NCI-H1694 (cell line): Measurements from ENCODE around the gene PRPF38A.
"Not testable (repeated sequence)": the region's sequence is repeated elsewhere in the genome, so short reads cannot be mapped to it uniquely, and the experiment has no call there.

ENCODE experiments used
- DNase-seq: peaks from one replicate; lab custom pipeline; 2025; lab: John Stamatoyannopoulos, UW

The PRPF38A gene

GRCh38 chr1:52404116-52404974 is at the start of gene PRPF38A, which contains the start of gene ORC1:
TSS of gene PRPF38A (plus strand) at chr1:52404602. CDS start at chr1:52404750, 148 bp downstream.
TSS of gene ORC1 (minus strand) at chr1:52404423. CDS start at chr1:52402223, 2,200 bp downstream.
- peak; percentile 98 for DNase-seq

GRCh38 chr1:52355436-52355835 is 49.0 kb upstream of the PRPF38A start:
- no peak for DNase-seq

DNA sequence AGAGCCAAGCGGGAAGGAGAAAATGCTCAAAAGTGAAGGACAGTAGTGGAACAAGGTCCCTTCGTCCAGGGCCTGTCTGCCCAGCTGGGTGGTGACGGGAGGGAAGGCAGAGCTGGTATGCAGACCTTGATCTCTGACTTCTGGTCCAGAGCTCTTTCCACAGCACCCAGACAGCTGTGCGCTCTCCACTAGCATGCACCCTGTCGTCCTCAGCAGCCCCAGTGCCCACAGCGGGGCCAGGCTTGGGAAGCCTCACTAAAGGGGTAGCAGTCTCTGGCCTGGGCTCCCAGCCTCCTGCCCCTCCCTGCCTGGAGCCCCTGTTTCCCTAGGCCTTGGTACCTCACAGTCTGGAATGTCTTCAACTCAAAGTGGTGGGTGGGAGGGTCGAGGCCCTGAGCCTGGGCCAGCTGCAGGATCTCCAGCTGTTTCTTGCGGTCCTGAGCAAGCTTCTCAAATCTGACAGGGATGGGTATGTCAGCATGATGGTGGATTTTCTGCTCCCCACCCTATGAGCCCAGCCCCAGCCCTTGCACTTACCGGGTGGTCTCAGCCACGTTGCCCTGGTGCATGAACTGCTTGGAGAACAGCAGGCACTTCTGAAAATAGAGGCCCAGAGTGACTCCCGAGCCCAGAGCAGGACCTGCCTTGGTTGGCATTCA is 48.4 kb upstream of the PRPF38A start:
- no peak for DNase-seq

GRCh38 chr1:52356818-52357355 is 47.5 kb upstream of the PRPF38A start:
- DNase-seq = no peak

DNA sequence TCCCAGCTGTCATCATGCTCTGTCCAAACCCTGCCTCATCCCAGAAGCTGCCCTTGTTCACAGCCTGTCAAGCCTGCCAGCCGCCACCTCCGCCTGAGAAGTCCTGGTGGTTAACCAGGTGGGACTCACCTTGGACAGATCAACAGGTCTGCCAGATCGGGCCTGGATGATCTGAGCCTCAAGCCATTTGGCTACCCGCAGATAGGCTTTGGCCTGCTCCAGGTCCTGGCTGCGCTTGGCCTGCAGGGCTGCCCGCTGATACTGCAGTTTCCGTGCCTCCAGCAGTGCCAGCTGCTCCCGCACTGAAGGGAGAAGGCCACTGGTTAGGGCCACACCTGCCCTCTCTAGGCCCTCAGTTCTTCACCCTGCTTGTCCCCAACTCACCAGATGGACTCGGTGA is 47.0 kb upstream of the PRPF38A start:
- DNase-seq = no peak

GRCh38 chr1:52358851-52359497 is 45.4 kb upstream of the PRPF38A start:
- DNase-seq = no peak

GRCh38 chr1:52359676-52360594 is 44.5 kb upstream of the PRPF38A start:
- no peak for DNase-seq

GRCh38 chr1:52360595-52360968 is 43.8 kb upstream of the PRPF38A start:
- DNase-seq = no peak

DNA sequence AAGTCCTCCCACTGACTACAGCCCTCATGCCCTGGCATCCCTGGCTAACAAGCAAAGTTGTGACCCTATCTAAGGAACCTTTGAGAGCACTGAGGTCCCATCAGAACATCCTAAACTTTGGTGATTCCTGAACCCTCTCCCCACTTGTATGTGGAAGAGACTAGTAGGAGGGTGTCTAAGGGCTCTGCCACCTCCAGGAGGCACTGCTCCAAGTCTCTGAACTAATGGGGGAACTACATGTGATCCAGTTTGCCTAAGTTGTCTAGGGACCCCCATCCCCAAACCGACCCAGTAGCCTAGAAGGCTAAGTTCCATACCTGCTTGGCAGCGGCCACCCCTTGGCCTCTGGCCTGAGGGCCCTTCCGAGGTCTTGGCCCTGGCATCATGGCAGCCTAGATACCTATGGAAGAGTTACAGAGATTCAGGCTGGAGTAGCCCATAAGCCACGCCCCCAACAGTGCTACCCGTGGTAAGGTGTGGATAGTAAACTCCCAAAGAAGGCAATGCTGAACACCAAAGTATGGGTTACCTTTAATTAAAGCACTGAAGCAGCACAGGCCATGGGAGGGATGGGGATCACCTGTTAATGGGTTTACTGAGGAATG is 40.1 kb upstream of the PRPF38A start:
- DNase-seq = no peak

GRCh38 chr1:52365071-52365745 is 39.2 kb upstream of the PRPF38A start:
- DNase-seq = no peak

DNA sequence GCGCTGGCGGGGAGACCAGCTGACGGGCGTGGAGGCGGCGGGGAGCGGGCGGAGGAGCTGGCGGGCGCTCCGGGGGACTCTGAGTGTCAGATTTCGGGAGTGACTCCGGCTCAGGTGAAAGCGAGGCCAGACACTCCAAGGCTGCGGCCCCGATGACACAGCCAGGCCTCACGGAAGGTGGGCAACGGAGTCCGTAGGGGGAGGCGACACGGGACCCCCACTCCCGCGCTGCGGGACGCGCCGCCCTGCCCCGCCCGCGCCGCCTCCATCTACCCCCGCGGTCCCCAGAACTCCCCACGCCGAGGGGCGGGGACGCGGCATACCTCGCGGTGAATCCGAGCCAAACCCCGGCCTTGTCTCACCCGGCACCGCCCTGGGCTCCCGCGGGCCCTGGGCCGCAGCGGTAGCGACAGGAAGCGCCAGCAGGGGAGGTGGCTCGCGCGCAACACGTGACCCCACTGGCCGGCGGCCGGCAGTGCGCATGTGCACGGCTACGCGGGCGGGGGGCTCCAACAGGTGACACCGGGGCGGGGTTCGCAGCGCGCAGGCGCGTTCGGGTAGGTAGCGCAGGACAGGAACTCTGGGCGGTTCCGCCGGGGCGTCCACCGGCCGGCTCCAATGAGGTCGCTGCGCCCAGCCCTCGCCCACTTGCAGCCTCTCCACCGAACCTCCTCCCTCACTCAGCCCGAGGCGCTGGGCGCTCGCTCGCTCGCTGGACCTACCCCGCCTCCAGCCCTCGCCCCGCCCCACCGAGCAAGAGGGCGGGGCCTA is 38.5 kb upstream of the PRPF38A start, which contains the start of gene CC2D1B:
Gene CC2D1B (minus strand): TSS at position 460 of the 771 bp plus-strand sequence. CDS start 1,585 bp downstream, outside the sequence.
- DNase-seq = peak; percentile 94

- DNase-seq = no peak
Measured at GRCh38 chr1:52366517-52366827, 37.9 kb upstream of the PRPF38A start.

DNA sequence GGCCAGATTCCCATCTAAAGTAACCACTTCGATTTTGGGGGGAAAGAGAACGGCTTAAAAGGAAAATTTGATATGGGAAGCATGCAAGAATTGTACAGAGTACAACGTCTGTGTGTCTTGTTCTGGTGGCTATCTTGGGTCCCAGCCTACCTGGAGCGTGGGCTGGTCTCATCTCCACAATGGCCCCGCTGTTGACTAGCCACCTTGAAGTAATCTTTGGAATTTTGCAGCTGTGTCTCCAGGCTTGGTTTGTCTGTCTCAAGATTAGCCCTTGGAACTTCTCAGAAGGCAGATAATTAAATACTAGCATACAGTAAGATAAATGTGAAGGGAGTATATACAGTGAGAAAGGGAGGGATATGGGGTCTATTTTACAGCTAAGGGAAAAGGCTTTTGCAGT is 37.1 kb upstream of the PRPF38A start:
- no peak for DNase-seq

DNA sequence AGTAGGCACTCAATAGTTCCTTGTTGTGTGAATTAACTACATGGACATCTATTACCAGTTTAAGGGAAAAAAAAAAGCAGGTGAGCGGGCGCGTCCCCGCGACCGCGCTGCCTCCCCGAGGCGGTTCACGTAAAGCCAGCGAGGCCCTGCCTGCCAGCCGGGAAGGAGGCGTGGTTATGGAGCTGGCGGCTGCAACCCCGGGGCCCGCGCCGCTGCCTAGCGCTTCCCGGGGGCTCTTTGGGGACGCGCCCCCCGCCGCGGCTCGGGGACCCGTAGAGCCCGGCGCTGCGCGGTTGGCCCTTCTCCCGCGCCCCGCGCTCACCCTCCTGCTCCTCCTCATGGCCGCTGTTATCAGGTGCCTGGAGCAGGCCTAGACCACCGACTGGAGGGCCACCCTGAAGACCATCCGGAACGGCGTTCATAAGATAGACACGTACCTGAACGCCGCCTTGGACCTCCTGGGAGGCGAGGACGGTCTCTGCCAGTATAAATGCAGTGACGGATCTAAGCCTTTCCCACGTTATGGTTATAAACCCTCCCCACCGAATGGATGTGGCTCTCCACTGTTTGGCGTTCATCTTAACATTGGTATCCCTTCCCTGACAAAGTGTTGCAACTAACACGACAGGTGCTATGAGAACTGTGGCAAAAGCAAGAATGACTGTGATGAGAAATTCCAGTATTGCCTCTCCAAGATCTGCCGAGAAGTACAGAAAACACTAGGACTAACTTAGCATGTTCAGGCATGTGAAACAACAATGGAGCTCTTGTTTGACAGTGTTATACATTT is 35.8 kb upstream of the PRPF38A start:
- DNase-seq = peak; percentile 26

- not testable (repeated sequence) for DNase-seq
Measured at GRCh38 chr1:52369851-52370250, 34.6 kb upstream of the PRPF38A start.

GRCh38 chr1:52385376-52385775 is 19.0 kb upstream of the PRPF38A start:
- no peak for DNase-seq

DNA sequence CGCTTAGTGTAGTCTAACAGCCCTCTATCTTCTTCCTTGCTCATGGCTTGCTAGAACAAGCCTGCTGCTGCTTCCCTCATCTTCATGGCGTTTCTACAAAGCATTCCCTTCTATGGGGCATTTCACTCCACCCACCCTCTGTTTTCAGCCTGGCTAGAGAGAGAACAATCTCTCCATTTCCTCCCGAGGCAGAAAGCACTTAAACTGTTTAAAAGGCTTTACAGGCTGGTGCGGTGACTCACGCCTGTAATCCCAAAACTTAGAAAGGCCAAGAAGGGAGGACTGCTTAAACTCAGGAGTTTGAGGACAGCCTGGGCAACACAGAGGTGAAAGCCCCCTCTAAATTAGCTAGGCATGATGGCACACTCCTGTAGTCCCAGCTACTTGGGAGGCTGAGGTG is 17.9 kb upstream of the PRPF38A start:
- no peak for DNase-seq

GRCh38 chr1:52393174-52393573 is 11.2 kb upstream of the PRPF38A start:
- no peak for DNase-seq

DNA sequence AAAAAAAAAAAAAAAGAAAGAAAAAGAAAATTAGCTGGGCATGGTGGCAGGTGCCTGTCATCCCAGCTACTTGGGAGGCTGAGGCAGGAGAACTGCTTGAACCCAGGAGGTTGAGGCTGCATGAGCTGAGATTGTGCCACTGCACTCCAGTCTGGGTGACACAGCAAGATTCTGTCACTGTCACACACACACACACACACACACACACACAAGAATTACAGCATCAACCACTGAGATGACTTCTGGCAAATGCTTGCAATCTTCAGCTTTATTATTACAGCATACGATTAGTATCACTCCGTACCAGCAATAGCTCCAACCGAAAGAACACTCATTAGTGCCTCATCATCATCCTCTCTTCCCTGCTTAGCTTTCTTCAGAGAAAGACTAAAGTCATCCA is 4.8 kb upstream of the PRPF38A start:
- no peak for DNase-seq
